HuH-7 (cell line): ENCODE data around the gene THRB.
"Not testable (repeated sequence)": the region's sequence is repeated elsewhere in the genome, so short reads cannot be mapped to it uniquely, and the experiment has no call there.

Source experiments
- DNase-seq: peaks from one replicate; pipeline ENCODE4 v3.0.0; 2011; ENCODE audit warnings: low spot score

THRB gene

DNA sequence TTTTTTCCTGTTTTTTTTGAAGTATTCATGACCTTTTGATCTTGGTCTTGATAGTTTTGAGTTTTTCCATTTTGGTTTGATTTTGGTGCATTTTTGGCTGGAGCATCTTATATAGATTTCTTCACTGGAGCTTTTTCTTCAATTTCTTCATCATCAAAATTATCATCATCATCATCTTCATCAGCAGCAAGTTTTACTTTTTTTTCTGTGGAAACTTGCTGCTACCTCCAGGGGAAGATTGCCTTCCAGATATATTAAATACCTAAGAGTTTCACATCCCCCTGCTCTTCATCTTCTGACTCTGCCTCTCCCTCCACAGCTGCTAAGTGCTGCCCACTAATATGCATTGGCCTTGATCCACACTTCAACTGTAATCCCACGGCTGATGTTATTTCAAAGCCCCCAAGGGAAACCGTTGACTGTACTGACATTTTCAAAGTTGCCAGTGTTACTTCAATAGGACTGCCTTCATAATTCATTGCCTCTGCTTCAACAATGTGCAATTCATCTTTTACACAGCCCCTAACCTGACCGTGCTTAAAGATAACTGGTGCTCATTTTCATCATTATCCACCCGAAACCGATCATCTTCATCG is 397.9 kb downstream of the THRB start:
- DNase-seq = no peak

DNA sequence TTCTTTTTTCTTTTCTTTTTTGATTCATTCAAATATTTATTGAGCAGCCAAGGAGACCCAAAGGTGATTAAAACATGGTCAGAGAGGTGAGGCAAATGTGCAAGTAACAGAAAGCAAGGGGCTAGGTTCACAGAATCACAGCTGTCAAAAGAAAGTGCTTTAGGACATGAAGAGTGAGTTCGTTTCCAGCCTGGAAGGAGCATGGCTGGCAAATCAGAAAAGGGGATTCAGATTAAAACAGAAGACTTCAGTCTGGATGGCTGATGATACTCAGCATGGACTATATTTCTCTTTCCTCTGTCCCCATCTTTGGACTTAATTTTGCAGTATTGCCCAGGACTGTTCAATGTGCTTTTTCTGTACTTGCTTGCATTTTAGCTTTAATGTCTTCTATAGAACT is 398.4 kb downstream of the THRB start:
- no peak for DNase-seq

DNA sequence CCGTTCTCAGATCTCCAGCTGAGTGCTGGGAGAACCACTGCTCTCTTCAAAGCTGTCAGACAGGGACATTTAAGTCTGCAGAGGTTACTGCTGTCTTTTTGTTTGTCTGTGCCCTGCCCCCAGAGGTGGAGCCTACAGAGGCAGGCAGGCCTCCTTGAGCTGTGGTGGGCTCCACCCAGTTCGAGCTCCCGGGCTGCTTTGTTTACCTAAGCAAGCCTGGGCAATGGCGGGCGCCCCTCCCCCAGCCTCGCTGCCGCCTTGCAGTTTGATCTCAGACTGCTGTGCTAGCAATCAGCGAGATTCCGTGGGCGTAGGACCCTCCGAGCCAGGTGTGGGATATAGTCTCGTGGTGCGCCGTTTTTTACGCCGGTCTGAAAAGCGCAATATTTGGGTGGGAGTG is 399.8 kb downstream of the THRB start:
- not testable (repeated sequence) for DNase-seq

DNA sequence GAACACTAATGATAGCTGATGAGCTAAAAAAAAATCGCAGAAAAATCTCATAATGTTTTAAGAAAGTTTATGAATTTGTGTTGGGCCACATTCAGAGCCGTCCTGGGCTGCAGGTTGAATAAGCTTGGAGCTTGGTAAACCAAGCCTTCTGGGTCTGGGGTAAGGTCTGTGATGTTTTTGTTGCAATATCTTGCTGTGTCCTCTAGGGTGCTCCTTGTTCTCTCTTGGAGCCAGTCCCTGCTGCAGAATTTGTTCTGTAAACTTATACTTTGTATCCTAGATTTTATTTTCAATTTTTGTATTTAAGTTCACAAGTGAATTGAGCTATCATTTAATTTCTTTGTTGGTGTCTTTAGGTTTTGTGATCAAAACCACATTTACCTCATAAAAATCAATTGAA is 405.9 kb downstream of the THRB start:
- DNase-seq = peak; percentile 62

DNA sequence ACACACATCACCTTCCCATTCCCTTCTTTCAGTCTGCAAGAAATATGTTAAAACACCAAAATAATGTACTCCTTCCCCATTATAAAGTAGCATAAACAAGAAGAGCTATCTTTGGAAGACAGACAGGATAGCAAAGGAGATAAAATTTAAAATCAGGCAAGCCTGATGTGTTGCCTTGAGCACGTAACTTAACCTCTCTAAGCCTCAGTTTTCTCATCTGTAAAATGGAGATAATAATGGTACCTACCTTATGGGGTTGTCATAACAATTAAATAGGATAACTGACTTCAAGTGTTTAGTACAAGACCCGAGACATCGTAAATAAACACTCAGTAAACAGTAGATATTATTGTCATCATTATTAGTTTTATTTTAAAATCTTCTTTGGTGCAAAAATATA is 407.2 kb downstream of the THRB start:
- no peak for DNase-seq

DNA sequence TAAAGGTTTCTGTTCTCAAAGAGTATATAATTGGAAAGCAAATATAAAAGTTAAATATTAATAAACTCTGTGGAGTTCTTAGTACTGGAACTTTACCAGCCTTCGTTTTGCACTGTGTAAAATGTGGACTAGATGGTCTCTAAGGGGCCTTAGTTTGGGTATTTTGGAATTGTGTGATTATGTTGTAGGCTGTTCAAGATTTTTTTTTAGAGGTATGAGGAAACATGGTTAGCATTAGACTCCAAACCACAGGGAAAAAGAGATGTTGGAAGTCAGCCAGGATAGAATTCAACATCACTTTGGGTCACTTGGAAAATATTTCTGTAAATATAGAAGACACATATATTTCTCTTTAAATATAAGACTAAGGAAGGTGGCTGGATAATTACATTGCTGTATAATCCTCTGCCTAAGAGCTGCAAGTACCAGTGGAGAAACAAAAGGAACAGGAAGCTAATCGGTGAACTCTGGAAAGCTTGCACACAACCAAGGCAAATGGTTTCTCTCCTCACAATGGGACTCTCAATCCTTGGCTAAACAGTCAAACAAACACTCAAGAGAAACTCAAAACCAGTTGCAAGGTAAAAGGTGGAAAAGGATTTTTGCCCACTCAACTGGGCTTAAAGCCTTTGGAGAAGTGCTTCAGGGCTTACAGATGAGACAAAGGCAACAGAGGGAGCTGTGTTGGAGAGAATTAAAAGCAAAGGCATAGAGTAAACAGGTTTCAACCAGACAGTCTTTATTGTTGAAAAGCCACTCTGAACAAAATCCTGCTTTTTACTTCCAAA is 407.8 kb downstream of the THRB start:
- DNase-seq = no peak

DNA sequence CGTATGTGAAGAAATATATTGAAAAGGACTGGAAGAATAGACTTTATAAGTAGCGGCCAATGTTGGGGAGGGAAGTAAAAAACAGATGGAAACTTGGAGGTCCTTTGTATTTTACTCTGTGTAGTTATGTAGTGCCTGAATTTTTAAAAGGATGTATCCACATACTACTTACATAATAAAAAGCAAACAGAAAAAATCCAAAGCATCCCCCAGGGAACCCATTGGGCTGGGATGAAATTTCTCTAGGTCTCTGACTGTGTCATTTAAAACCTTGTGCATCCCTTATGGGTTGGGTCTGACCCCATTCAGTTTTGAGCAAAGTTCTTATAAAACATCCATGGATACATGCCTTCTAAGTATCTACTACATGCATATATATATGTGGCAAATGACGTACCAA is 408.4 kb downstream of the THRB start:
- no peak for DNase-seq

DNA sequence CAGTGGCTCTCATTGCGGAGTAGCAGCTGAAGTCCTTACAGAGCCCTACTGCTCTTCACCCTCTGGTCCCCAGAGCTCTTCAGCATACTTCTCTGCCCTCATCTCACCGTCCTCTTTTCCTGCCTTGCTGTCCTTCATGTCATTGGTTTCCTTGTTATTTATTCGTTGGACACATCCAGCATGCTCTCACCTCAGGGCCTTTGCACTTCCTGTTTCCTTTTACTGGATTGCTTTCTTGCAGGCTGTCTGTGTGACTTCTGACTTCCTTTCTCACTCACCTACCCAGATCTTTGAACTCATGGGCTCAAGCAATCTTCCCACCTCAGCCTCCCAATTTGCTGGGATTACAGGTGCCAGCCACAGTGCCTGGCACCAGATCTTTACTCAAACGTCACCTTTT is 422.5 kb downstream of the THRB start:
- no peak for DNase-seq

DNA sequence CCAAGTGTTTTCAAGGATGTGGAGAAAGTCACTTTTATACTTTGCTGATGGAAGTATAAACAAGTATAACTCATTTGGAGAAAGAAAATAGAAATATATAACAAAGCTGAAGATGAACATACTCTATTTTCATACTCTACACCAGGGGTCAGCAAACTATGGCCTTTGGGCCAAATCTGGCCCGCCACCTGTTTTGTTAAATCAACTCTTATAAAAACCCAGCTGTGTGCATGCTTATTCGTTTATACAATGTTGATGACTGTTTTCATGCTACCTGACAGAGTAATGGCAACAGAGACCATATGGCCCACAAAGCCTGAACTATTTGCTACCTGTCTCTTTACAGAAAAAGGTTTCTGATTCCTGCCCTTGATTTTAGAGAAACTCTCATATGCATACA is 425.6 kb downstream of the THRB start:
- DNase-seq = no peak

DNA sequence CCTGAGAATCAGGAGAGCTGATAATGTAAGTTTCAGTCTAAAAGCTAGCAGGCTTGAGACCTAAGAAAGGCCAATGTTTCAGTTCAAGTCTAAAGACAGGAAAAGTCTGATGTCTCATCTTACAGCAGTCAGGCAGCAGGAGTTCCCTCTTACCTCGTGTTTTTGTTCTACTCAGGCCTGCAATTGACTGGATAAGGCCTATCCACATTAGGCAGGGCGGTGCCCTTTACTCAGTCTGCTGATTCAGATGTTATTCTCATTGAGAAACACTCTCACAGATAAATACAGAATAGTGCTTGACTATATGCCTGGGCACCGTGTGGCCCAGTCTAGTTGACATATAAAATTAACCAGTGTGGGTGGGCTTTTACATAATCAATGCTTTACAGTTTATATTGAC is 427.2 kb downstream of the THRB start:
- no peak for DNase-seq
